GM20431 (cell line): ENCODE results near the gene DIRAS2.
"Not testable (repeated sequence)": the region's sequence is repeated elsewhere in the genome, so short reads cannot be mapped to it uniquely, and the experiment has no call there.

ENCODE experiments used
- in situ Hi-C: fragments of 300-500 bp; cut with MseI, MboI; formaldehyde crosslinking; loops from one replicate; pipeline ENCODE4 v1.15.0; 2020; ENCODE audit warnings: low sequenced_read_pairs; ENCODE audit not compliant: unreplicated experiment

The DIRAS2 gene

GRCh38 chr9:90642570-90643539 lies at the start of gene DIRAS2:
TSS of gene DIRAS2 (minus strand) at chr9:90642824. CDS start at chr9:90613827, 28,997 bp downstream.
- in situ Hi-C loops, result no loop called here

DNA sequence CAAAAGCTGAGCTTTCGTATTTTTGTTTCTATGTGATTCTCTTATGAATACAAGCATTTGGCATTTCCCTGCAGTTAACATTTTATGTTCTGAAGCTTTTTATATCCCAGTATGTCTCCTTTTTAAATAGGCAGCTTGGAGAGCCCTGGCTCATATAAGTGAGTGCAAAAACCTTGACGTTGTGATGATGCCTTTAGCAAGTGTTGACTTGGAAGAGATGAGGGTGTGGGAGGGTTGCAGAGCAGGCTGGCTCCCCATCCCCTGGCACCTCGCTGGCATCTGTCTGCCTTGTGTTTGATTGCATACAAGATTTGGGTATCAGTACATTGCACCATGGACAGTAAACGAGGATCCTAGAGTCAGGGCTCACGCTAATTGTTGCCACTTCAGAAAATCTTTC lies 42.1 kb upstream of the DIRAS2 start:
- in situ Hi-C loops, result no loop called here

- in situ Hi-C loops, result no loop called here
These were observed 41.5 kb upstream of the DIRAS2 start for GRCh38 chr9:90684106-90684505.

DNA sequence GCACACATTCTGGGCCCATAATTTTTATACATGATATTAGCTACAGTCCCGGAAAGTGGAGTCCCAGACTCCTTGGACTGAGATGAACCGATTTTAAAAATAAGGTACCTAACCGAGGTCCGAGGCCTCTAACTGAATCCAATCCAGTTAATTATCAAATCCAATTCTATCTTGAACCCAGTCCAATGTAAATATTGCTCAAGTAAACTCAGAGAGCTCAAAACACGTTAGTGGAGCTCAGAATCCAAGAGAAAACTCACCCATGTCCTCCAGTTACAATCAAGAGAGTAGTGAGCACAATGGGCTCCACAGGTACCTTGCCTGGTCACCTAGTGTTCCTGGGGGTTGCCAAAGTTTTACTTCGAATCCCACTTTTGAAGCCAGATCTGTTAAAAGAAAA lies 37.9 kb upstream of the DIRAS2 start:
- in situ Hi-C loops, result no loop called here

DNA sequence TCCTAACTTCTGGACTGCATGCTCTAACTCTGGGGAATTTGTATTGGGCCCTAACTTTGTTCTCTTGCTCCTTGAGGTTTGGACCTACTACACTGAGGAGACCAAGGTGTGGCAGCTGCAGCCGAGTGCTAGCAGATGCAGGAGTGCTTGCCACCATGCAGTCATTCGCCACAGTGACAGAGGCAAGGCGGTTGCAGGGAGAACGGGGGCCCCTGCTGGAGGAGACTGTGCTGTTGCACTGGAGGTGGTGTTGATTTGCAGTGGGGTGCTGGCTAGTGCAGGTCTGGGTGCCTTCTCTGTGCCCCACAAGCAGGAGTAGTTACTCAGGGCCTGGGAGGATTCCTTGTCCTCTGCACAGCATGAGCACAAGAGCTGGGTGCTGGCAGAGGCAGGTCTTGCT lies 22.4 kb upstream of the DIRAS2 start:
- in situ Hi-C loops, result no loop called here

DNA sequence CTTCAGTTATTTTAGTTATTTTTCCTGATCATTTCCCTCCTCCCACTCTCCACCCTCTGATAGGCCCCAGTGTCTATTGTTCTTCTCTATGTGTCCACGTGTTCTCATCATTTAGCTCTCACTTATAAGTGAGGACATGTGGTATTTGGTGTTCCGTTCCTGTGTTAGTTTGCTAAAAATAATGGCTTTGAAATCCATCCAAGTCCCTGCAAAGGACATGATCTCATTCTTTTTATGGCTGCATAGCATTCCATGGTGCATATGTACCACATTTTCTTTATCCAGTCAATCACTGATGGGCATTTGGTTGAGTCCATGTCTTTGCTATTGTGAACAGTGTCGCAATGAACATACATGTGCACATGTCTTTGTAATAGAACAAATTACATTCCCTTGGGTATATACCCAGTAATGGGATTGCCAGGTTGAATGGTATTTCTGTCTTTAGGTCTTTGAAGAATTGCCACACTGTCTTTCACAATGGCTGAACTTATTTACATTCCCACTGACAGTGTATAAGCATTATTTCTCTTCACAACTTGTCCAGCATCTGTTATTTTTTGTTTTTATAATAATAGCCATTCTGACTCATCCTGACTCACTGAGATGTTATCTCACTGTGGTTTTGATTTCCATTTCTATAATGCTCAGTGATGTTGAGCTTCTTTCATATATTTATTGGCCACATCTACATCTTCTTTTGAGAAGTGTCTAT lies 17.2 kb upstream of the DIRAS2 start:
- in situ Hi-C loops, result no loop called here

DNA sequence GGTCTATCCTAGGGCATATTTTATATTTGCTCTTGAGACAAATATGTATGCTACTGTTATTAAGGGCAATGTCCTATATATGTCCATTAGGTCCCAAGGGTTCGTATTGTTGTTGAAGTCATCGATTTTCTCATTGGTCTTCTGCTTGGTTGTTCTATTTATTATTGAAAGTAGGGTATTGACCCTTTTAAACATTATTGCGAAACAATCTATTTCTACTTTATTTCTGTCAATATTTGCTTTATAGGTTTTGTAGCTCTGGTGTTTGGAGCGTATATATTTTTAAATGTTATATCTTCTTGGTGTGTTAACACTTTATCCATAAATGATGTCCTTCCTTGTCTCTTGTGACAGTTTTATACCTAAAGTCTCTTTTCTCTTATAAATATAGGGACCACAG lies 16.2 kb upstream of the DIRAS2 start:
- in situ Hi-C loops, result no loop called here

GRCh38 chr9:90658181-90658580 lies 15.6 kb upstream of the DIRAS2 start:
- in situ Hi-C loops, result no loop called here

DNA sequence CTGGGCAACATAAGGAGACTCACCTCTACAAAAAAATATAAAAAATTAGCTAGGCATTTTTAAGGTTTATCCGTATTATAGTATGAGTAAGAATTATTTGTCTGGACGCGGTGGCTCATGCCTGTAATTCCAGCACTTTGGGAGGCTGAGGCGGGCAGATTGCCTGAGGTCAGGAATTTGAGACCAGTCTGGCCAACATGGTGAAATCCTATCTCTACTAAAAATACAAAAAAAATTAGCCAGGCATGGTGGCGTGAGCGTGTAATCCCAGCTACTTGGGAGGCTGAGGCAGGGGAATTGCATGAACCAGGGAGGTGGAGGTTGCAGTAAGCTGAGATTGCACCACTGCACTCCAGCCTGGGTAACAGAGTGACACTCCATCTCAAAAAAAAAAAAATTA lies 14.3 kb upstream of the DIRAS2 start:
- in situ Hi-C loops, result not testable (repeated sequence)

DNA sequence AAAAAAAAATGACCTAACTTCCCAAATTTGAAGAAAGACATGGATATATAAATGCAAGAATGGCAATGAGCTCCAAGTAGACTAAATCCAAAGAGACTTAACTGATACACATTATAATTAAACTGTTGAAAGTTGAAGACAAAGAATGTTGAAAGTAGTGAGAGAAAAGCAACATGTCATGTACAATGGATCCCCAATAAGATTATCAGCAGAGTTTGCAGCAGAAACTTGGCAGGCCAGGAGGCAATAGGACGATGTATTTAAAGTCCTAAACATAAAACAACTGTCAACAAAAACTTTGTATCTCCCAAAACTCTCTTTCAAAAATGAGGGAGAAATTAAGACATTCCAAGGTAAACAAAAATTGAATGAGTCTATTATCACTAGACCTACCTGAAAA lies 8.6 kb upstream of the DIRAS2 start:
- in situ Hi-C loops, result no loop called here

- in situ Hi-C loops, result no loop called here
These were observed 5.2 kb upstream of the DIRAS2 start for GRCh38 chr9:90647843-90648242.

- in situ Hi-C loops, result no loop called here
These were observed 3.1 kb upstream of the DIRAS2 start for GRCh38 chr9:90645721-90646120.

- in situ Hi-C loops, result no loop called here
These were observed 638 bp downstream of the DIRAS2 start for GRCh38 chr9:90641884-90642487.

- in situ Hi-C loops, result no loop called here
These were observed 1.5 kb downstream of the DIRAS2 start for GRCh38 chr9:90641086-90641485.

DNA sequence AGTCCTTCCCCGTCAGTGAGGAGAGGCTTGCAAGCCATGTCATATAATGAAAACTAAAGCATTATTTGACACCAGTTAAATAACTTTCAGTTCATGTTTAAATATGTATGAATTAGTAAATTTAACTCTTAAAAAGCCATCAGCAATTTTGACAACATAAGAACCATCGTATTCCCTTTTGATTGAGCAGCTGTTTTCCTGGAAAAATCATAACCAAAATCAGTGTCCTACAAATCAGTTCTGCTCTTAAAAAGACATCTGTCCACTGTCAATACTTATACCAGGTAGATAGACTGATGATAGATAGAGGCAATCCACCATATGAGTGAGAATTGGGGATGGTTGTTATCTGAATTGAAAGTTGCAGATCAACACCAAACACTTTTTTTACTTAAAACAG lies 2.3 kb downstream of the DIRAS2 start:
- in situ Hi-C loops, result no loop called here

DNA sequence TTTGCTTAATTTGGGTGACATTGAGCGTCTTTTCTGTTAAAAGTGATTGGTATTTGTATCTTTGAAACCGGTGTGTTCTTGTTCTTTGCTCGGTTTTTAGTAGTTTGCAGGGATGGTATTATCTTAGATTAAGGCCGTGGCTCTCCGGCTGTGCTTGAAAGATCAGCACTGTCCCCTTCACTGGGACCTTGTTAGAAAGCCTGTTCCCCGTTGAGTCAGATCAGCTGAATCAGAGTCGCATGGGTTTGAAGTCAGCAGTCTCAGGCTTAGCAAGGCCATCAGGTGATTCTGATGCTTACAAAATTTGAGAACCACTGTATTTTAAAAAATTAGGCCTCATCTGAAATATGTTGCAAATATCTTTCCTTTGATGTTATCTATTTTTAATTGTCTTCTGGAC lies 5.0 kb downstream of the DIRAS2 start:
- in situ Hi-C loops, result no loop called here

DNA sequence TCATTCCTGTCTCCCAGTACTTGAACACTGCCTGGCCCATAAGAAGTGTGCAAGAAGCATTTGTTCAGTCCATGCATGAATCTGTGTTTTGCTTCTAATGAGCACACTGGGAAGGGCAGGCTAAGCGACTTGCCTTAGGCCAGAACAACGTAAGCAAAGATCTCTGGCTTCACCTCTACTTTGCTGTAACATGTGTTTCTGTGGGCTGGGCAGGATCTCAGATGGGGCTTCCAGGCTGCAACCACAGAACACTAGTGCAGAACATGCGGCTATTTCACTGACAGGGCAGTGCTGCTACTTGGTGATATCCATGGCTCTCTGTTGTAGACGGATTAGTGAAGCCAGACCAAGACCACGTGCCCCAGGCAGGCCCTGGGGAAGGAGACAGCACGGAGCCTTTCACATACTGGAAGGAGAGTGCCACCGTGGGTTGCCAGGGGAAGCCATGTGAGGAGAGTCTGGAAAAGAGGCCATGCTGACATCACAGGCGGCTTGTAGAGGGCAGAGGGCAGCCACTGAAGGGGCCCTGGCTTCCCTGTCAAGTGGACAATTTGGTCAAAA lies 9.9 kb downstream of the DIRAS2 start:
- in situ Hi-C loops, result no loop called here

DNA sequence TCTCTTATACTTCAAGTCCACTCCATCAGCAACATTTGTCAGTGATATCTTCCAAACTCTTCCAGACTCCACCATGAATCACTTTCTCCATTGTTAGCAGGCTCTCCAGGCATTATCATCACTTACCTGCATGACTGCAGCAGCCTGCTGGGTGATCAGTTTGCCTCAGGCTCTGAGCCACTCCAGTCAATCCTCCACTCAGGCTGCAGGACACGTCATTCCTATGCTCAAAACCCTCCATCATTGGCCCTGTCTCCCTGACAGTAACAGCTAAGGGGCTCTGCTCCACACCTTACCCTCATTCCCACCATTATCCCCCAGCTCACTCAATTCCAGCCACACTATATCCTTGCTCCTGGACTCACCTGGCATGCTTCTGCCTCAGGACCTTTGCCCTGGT lies 10.7 kb downstream of the DIRAS2 start:
- in situ Hi-C loops, result no loop called here

GRCh38 chr9:90629991-90630390 lies 12.6 kb downstream of the DIRAS2 start:
- in situ Hi-C loops, result no loop called here

DNA sequence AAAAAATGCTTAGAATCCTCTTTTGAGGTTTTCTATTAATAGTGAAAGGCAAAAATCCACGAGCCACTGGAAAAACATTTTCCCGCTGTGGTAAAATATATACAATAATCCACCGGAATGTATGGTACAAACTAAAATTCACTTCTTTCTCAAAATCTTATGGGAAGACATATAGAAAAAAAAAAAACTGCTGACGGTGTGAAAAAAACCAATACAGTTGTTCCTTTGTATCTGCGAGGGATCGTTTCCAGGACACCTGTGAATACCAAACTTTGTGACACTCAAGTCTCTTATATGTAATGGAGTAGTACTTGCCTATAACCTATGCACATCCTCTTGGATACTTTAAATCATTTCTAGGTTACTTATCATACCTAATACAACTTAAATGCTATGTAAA lies 13.3 kb downstream of the DIRAS2 start:
- in situ Hi-C loops, result no loop called here

- in situ Hi-C loops, result no loop called here
These were observed 25.8 kb downstream of the DIRAS2 start for GRCh38 chr9:90616806-90617205.
